Ishikawa (cell line): ENCODE data around the gene ADGRB2.

Experiments
- CEBPB ChIP-seq: IDR thresholded peaks from 2 replicates; pipeline ENCODE4 v1.6.1; 2012
- EGR1 ChIP-seq: IDR thresholded peaks from 2 replicates; pipeline ENCODE4 v1.6.1; 2012
- EP300 ChIP-seq: IDR thresholded peaks from 2 replicates; pipeline ENCODE4 v1.6.1; 2012; ENCODE audit warnings: borderline replicate concordance
- FOXM1 ChIP-seq: IDR thresholded peaks from 2 replicates; pipeline ENCODE4 v1.6.1; 2012; ENCODE audit warnings: low read depth, borderline replicate concordance
- NFIC ChIP-seq: IDR thresholded peaks from 2 replicates; pipeline ENCODE4 v1.6.1; 2012
- RAD21 ChIP-seq: IDR thresholded peaks from 2 replicates; pipeline ENCODE4 v1.6.1; 2012; ENCODE audit warnings: low read depth
- REST ChIP-seq: IDR thresholded peaks from 2 replicates; pipeline ENCODE4 v1.6.1; 2012; ENCODE audit warnings: low read depth, mild to moderate bottlenecking
- TAF1 ChIP-seq: IDR thresholded peaks from 2 replicates; pipeline ENCODE4 v1.6.1; 2012; ENCODE audit warnings: low read depth, mild to moderate bottlenecking
- TCF12 ChIP-seq: IDR thresholded peaks from 2 replicates; pipeline ENCODE4 v1.6.1; 2012; ENCODE audit warnings: low read depth
- USF1 ChIP-seq: IDR thresholded peaks from 2 replicates; pipeline ENCODE4 v1.6.1; 2012
- YY1 ChIP-seq: IDR thresholded peaks from 2 replicates; pipeline ENCODE4 v1.6.1; 2012; ENCODE audit warnings: low read depth
- ZBTB7A ChIP-seq: IDR thresholded peaks from 2 replicates; pipeline ENCODE4 v1.6.1; 2012; ENCODE audit warnings: low read depth

GRCh38 chr1:31762726-31763670 is 1.1 kb downstream of the ADGRB2 start:
- TF ChIP-seq TAF1 (no peak), YY1 (no peak), NFIC (no peak), RAD21 (peak; percentile 42; the same call in 1 of the 2 replicates), CEBPB (no peak), ZBTB7A (peak; percentile 28; the same call in 1 of the 2 replicates), REST (no peak), USF1 (no peak), TCF12 (peak; percentile 23; the same call in 1 of the 2 replicates), EGR1 (no peak), EP300 (no peak), FOXM1 (no peak)
